GM12892 (cell line): ENCODE data around the gene RXRA.

Experiments used
- POLR2A ChIP-seq: IDR thresholded peaks from 2 replicates; pipeline ENCODE4 v1.6.1; 2011; ENCODE audit warnings: low read depth, low read length, control low read depth
- TAF1 ChIP-seq: IDR thresholded peaks from 2 replicates; pipeline ENCODE4 v1.6.1; 2011; ENCODE audit warnings: low read depth, mild to moderate bottlenecking, control low read depth, low read length, borderline replicate concordance

DNA sequence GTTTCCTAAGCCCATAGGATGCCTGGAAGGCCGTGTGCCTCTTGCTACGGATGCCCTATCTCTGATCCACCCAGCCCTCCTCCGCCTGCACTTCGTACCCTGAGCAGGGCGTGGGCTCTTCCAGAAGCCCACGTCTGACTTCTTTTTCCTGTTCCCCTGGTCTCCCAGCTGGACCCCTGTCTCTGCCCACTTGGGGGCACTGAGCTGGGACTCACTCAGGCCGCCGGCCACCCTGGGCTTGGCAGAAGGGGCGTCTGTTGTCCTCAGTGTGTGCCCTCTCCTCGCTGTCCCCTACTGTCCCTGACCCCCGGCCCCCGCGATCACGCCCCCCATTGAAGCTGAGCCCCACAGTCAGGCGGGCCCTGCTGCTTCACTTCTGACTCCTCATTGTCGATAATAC lies 22.0 kb upstream of the RXRA start:
- TF ChIP-seq TAF1 (no peak), POLR2A (no peak)
